Activated gamma-delta T cell treated with anti-CD3 and anti-CD28 coated beads, Interleukin-2, amount 50 U/mL, for 16 hours (primary cell): ENCODE data around the gene ZNF827.

ENCODE experiments used
- DNase-seq: peaks from one replicate; pipeline ENCODE4 v3.0.0-alpha.2; 2020; ENCODE audit warnings: low read depth

ZNF827 gene

GRCh38 chr4:145760176-145760575, 178.4 kb downstream of the ZNF827 start:
- DNase-seq: no peak

- DNase-seq: no peak
These were observed 181.4 kb downstream of the ZNF827 start for GRCh38 chr4:145757188-145757587.

- no peak for DNase-seq
These were observed 182.4 kb downstream of the ZNF827 start for GRCh38 chr4:145756244-145756643.

GRCh38 chr4:145755802-145756201, 182.8 kb downstream of the ZNF827 start:
- no peak for DNase-seq

- DNase-seq: no peak
These were observed 195.0 kb downstream of the ZNF827 start for GRCh38 chr4:145743641-145744040.

- DNase-seq: no peak
These were observed 197.8 kb downstream of the ZNF827 start for GRCh38 chr4:145740806-145741205.

- DNase-seq: no peak
These were observed 198.8 kb downstream of the ZNF827 start for GRCh38 chr4:145739845-145740244.

GRCh38 chr4:145736241-145736831, 202.3 kb downstream of the ZNF827 start:
- DNase-seq: no peak

- DNase-seq: no peak
These were observed 202.8 kb downstream of the ZNF827 start for GRCh38 chr4:145735827-145736226.

- no peak for DNase-seq
These were observed 203.3 kb downstream of the ZNF827 start for GRCh38 chr4:145735347-145735675.

GRCh38 chr4:145734576-145735346, 203.9 kb downstream of the ZNF827 start:
- no peak for DNase-seq

- DNase-seq: no peak
These were observed 204.6 kb downstream of the ZNF827 start for GRCh38 chr4:145734031-145734430.

GRCh38 chr4:145732895-145733880, 205.4 kb downstream of the ZNF827 start:
- peak; percentile 66 for DNase-seq

- DNase-seq: no peak
These were observed 206.4 kb downstream of the ZNF827 start for GRCh38 chr4:145732001-145732815.

GRCh38 chr4:145731028-145731427, 207.6 kb downstream of the ZNF827 start:
- no peak for DNase-seq

GRCh38 chr4:145730026-145730425, 208.6 kb downstream of the ZNF827 start:
- DNase-seq: no peak

- DNase-seq: no peak
These were observed 215.3 kb downstream of the ZNF827 start for GRCh38 chr4:145723336-145723735.

- no peak for DNase-seq
These were observed 216.1 kb downstream of the ZNF827 start for GRCh38 chr4:145722561-145722960.

- no peak for DNase-seq
These were observed 218.0 kb downstream of the ZNF827 start for GRCh38 chr4:145720656-145721055.

- DNase-seq: no peak
These were observed 218.6 kb downstream of the ZNF827 start for GRCh38 chr4:145719752-145720624.

GRCh38 chr4:145716661-145717200, 221.9 kb downstream of the ZNF827 start:
- DNase-seq: no peak
